Measurements from ENCODE around the gene CTTNBP2NL.

CTTNBP2NL gene

GRCh38 chr1:112507921-112508277, 111.9 kb downstream of the CTTNBP2NL start:
- peak; percentile 71 for DNase-seq (ENCODE audit: low spot score)

- peak; percentile 73 for DNase-seq (ENCODE audit: low spot score)
Observed at GRCh38 chr1:112508278-112509004, 112.4 kb downstream of the CTTNBP2NL start, which contains the start of gene WNT2B. TSS of gene WNT2B (plus strand) at chr1:112508965. CDS start at chr1:112509263, 298 bp downstream.

GRCh38 chr1:112509005-112509659, 113.1 kb downstream of the CTTNBP2NL start:
- DNase-seq (ENCODE audit: low spot score), result peak; percentile 68

GRCh38 chr1:112509660-112510178, 113.7 kb downstream of the CTTNBP2NL start:
- DNase-seq (ENCODE audit: low spot score), result no peak

- DNase-seq (ENCODE audit: low spot score), result no peak
Observed at GRCh38 chr1:112510340-112510739, 114.3 kb downstream of the CTTNBP2NL start.
